OCI-LY3 (cell line): ENCODE results near the gene PCSK6.

Experiments
- H2AFZ ChIP-seq: fragments of 200-600, 300-600 bp; shearing (Covaris generic); 2 replicates; pipeline ENCODE4 v1.6.0; 2014; ENCODE audit warnings: antibody characterized with exemption, low read depth, low read length
- H3K27ac ChIP-seq: fragments of 200-600, 300-600 bp; sonication (generic); 2 replicates; pipeline ENCODE4 v1.5.1; 2014; ENCODE audit warnings: mild to moderate bottlenecking, low read length, moderate library complexity, mixed read lengths
- H3K27me3 ChIP-seq: fragments of 200-600, 300-600 bp; sonication (generic); 2 replicates; pipeline ENCODE4 v1.6.1; 2014; ENCODE audit warnings: low read depth, low read length, mixed read lengths
- H3K36me3 ChIP-seq: fragments of 200-600, 300-600 bp; sonication (generic); replicated peaks from 2 replicates; pipeline ENCODE3; 2014; ENCODE audit warnings: low read depth, low read length, mixed read lengths
- H3K4me1 ChIP-seq: fragments of 300-600, 200-600 bp; sonication (generic); 2 replicates; pipeline ENCODE4 v1.6.1; 2014; ENCODE audit warnings: low read length, mixed read lengths
- H3K4me2 ChIP-seq: fragments of 200-600, 300-600 bp; sonication (generic); 2 replicates; pipeline ENCODE4 v1.6.1; 2014; ENCODE audit warnings: low read length, mixed read lengths
- H3K4me3 ChIP-seq: fragments of 300-600, 200-600 bp; sonication (generic); 2 replicates; pipeline ENCODE4 v1.5.1; 2014; ENCODE audit warnings: antibody characterized with exemption, mild to moderate bottlenecking, low read length, moderate library complexity
- H3K79me2 ChIP-seq: fragments of 300-600, 200-600 bp; shearing (Covaris generic); 2 replicates; pipeline ENCODE4 v1.6.1; 2014; ENCODE audit warnings: mild to moderate bottlenecking, low read length, mixed read lengths
- H3K9ac ChIP-seq: fragments of 300-600, 200-600 bp; shearing (Covaris generic); 2 replicates; pipeline ENCODE4 v1.6.0; 2014; ENCODE audit warnings: mild to moderate bottlenecking, low read length, moderate library complexity
- H3K9me3 ChIP-seq: fragments of 200-600, 300-600 bp; shearing (Covaris generic); 2 replicates; pipeline ENCODE4 v1.6.1; 2014; ENCODE audit warnings: low read length, mixed read lengths; ENCODE audit not compliant: insufficient read depth
- H4K20me1 ChIP-seq: fragments of 200-600, 300-600 bp; sonication (generic); 2 replicates; pipeline ENCODE4 v1.6.1; 2016; ENCODE audit warnings: low read length, mixed read lengths; ENCODE audit not compliant: insufficient read depth
- CTCF ChIP-seq: fragments of 200-600, 300-600 bp; sonication (generic); IDR thresholded peaks from 2 replicates; pipeline ENCODE4 v1.5.1; 2014; ENCODE audit warnings: antibody characterized with exemption, low read length, low read depth
- EZH2phosphoT487 ChIP-seq: fragments of 200-600 bp; shearing (Covaris generic); IDR thresholded peaks from 2 replicates; pipeline ENCODE4 v1.6.1; 2018; ENCODE audit warnings: antibody characterized with exemption, mixed run types, low read depth

PCSK6 gene

DNA sequence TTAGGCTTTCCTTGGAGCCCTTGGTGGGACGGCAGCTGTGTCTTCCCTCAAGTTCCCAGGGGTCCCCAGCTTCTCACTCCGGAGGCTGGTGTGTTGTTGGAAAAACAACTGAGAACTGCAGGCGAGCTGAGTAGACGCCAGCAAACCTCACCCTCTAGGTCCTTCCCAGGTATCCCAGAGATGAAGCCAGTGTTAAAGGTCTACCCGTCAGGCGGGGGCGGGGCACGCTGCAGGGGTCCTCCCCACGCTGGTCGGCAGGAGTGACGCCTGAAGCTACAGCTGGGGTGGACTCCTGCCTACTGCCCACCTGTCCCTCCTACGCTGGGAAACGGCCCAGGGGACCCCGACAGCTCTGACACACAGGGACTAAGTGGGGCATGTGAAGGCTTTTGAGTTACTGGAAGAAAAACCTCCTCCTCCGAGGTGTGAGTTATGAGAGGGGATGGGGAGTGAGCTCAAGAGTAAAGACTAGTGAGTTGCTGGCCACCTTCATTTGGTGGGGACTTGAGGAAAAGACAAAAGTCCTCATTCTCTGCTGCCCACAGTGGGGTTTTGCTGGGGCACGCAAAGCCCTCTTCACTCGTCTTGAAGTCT lies 162.3 kb downstream of the PCSK6 start:
- no peaks in the 10 kb centered on the region for H3K9me3 ChIP-seq
- no peaks in the 10 kb centered on the region for H4K20me1 ChIP-seq
- no peak overlapping the region for H2AFZ ChIP-seq
- H3K79me2 ChIP-seq, result no peaks in the 10 kb centered on the region
- no peaks in the 10 kb centered on the region for H3K36me3 ChIP-seq
- no peak overlapping the region for H3K27ac ChIP-seq
- no peak overlapping the region for H3K9ac ChIP-seq
- H3K27me3 ChIP-seq, result peaks cover 11% of the 10 kb centered on the region; the same call in 1 of the 2 replicates
- H3K4me2 ChIP-seq, result no peak overlapping the region
- no peak overlapping the region for H3K4me3 ChIP-seq
- TF ChIP-seq EZH2phosphoT487, result no peak
- no peak for TF ChIP-seq CTCF
- H3K4me1 ChIP-seq, result no peaks in the 10 kb centered on the region

- no peak for TF ChIP-seq EZH2phosphoT487
- no peaks in the 10 kb centered on the region for H3K79me2 ChIP-seq
- peaks cover 14% of the 10 kb centered on the region for H3K27me3 ChIP-seq
Observed at GRCh38 chr15:101326462-101327146, 162.9 kb downstream of the PCSK6 start.

DNA sequence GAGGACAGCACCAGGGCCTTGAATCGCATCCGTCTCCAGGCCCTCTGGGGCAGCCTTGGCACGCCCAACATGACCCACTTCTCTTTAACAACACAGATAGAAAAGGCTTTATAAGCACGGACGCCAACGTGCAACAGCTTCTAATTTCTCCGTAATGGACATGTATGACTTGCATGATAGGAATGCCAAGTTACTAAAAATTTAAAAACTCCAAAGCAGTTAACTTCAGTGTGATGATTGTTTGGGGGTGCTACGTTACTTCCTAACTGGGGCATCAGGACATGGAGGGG lies 163.5 kb downstream of the PCSK6 start:
- no peak for TF ChIP-seq CTCF
- no peak for TF ChIP-seq EZH2phosphoT487
- H3K27me3 ChIP-seq, result peaks cover 14% of the 10 kb centered on the region
- no peak overlapping the region for H3K9ac ChIP-seq
- no peaks in the 10 kb centered on the region for H4K20me1 ChIP-seq
- H3K4me3 ChIP-seq, result no peak overlapping the region
- no peak overlapping the region for H3K4me2 ChIP-seq
- no peak overlapping the region for H3K27ac ChIP-seq
- no peaks in the 10 kb centered on the region for H3K9me3 ChIP-seq
- no peaks in the 10 kb centered on the region for H3K4me1 ChIP-seq
- no peaks in the 10 kb centered on the region for H3K79me2 ChIP-seq
- no peak overlapping the region for H2AFZ ChIP-seq
- no peaks in the 10 kb centered on the region for H3K36me3 ChIP-seq

More at GRCh38 chr15:101326462-101327146, 162.9 kb downstream of the PCSK6 start:
- H3K4me1 ChIP-seq, result no peaks in the 10 kb centered on the region
- no peaks in the 10 kb centered on the region for H3K36me3 ChIP-seq
- no peak overlapping the region for H3K27ac ChIP-seq
- no peaks in the 10 kb centered on the region for H3K9me3 ChIP-seq
- H3K9ac ChIP-seq, result no peak overlapping the region
- no peak overlapping the region for H3K4me3 ChIP-seq
- no peaks in the 10 kb centered on the region for H4K20me1 ChIP-seq
- no peak overlapping the region for H3K4me2 ChIP-seq
- H2AFZ ChIP-seq, result no peak overlapping the region

DNA sequence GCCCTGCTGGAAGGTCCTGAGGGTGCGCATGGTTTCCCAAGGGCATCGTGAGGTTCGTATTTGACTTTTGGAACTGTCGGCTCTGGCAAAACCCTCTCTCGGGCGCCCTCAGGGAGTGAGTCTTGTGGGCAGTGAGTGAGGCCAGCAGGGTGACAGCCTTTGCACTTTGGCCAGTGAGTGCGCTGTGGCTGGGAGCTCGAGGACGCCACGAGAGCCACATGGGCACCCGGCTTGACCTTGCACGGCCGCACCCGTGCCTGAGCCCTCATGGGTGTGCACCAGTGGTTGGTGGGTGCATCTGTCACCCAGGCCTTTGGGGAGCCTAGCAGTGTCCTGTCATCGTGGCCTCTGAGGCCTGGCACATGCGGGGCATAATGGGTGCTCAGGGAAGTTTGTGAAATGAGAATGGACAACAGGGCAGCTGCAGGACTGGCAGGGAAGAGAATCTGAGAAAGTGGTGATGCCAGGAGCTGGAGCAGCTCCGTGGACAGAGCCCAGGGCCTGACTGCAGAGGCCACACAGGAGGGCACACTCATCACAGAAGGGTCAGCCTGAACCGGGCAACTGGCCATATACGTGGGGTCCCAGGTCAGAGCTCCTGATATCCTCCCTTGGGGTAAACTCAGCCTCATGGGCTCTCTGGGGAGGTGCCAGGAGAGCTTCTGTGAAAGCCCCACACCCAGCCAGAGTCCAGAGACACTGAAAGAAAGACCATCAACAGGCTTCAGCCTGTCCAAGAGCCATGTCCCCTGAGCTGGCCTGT lies 164.1 kb downstream of the PCSK6 start:
- Histone ChIP-seq H3K4me2 (no peak overlapping the region), H3K9ac (no peak overlapping the region), H2AFZ (no peak overlapping the region), H3K27me3 (peaks cover 17% of the 10 kb centered on the region), H3K9me3 (no peaks in the 10 kb centered on the region), H3K4me3 (no peak overlapping the region), H3K4me1 (no peaks in the 10 kb centered on the region), H3K79me2 (no peaks in the 10 kb centered on the region), H3K36me3 (no peaks in the 10 kb centered on the region), H4K20me1 (no peaks in the 10 kb centered on the region), H3K27ac (no peak overlapping the region)
- TF ChIP-seq CTCF, result no peak
